GM19452 (cell line): ENCODE measurements around the gene ITGAX.

Experiments
- ATAC-seq: cut with Tn5 transposase; IDR thresholded peaks from one replicate; pipeline ENCODE4 v1.9.1; 2021; ENCODE audit not compliant: unreplicated experiment

The ITGAX gene

DNA sequence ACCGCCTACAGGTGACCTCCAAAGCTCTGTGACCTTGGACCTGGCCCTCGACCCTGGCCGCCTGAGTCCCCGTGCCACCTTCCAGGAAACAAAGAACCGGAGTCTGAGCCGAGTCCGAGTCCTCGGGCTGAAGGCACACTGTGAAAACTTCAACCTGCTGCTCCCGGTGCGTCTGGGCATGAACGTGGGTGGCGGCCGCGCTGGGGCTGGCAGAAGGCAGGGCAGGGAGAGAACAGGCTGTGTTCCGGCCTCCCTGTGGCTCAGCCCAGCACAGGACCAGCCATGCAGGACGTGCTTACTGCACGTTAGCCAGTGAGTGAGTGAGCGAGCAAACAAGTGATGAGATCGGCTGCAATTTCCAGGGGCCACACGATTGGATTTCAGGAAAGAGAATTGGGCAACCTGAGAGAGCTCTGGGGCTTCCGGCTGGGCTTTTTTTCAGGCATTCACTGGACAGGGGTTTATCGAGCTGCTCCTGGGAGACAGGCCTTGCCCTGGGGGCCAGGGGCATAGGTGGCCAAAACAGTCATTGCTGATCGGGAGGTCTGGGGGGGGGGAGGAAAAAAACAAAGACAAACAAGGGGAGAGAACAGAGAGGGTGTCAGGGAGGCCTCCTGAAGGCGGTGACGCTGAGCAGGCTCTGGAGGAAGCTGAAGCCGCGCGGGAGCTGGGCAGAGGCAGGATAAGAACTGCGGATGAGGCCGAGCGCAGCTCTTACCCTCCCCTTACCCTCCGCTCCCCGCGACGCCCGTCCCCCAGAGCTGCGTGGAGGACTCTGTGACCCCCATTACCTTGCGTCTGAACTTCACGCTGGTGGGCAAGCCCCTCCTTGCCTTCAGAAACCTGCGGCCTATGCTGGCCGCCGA is 16.9 kb downstream of the ITGAX start:
- ATAC-seq: no peak

DNA sequence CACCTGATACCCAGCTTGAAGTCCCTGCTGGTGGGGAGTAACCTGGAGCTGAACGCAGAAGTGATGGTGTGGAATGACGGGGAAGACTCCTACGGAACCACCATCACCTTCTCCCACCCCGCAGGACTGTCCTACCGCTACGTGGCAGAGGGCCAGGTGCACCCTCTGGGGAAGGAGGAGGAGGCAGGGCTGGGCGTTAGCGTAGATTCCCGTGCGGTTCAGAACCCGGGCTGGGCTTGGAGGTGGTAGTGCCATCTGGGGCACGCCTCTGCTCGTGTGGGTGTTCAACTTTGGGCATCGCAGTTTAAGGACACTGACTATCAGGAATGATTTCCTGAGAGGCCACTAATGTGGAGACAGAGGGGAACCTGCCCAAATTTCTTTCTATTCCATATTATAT is 18.3 kb downstream of the ITGAX start:
- no peak for ATAC-seq

DNA sequence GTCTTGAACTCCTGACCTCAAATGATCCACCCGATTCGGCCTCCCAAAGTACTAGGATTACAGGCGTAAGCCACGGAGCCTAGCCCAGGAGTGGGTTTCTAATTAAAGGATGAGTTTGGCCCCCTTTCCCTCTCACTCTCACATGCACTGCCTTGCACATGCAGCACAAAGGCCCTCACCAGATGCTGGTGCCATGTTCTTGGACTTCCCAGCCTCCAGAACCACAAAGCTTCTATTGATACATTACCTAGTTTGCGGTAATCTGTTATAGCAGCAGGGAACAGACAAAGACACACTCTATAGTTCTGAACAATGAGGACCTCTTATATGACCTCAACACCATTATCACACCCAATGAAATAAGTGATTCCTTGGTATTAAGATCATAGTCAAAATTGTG is 20.3 kb downstream of the ITGAX start:
- ATAC-seq: no peak

- no peak for ATAC-seq
Observed at GRCh38 chr16:31376705-31377104, 21.7 kb downstream of the ITGAX start.

DNA sequence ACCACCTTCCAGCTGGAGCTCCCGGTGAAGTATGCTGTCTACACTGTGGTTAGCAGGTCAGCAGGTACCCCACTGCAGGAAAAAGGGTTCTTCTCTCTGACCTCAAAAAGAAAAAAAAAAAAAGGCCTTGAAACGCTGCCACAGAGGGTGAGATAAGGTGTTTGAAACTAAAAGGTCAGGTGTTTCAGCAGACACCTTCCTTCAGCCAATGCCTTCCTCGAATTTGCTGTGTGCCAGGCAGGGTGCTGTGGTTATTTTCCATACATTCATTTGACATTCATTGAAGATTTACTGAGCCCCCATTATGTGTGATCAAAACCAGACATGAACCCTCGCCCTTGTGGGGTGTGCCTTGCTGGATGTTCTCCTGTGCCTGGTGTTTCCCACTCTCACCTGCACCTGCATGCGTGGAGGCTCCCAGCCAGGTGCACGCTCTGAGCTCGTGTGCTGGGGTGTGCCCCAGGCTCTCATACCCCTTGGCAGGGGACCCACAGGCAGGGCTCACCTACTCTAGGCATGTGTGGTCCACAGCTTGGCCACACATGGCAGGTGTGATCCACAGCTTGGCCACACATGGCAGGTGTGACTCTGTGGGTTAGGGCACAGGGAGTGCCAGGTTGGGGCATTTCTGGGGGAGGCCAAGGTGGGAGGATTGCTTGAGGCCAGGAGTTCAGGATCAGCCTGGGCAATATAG is 22.4 kb downstream of the ITGAX start:
- no peak for ATAC-seq

DNA sequence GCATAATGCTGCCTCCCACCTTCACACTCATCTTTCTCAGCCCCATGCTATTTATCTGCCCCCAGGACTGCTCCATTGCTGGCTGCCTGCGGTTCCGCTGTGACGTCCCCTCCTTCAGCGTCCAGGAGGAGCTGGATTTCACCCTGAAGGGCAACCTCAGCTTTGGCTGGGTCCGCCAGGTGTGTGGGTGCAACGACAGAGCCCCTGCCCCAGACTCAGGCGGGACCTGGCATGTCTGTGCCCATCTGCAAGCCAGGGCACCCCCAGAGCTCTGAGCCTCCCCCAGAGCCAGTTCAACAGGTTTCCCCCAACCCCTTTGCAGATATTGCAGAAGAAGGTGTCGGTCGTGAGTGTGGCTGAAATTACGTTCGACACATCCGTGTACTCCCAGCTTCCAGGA is 25.2 kb downstream of the ITGAX start:
- no peak for ATAC-seq

DNA sequence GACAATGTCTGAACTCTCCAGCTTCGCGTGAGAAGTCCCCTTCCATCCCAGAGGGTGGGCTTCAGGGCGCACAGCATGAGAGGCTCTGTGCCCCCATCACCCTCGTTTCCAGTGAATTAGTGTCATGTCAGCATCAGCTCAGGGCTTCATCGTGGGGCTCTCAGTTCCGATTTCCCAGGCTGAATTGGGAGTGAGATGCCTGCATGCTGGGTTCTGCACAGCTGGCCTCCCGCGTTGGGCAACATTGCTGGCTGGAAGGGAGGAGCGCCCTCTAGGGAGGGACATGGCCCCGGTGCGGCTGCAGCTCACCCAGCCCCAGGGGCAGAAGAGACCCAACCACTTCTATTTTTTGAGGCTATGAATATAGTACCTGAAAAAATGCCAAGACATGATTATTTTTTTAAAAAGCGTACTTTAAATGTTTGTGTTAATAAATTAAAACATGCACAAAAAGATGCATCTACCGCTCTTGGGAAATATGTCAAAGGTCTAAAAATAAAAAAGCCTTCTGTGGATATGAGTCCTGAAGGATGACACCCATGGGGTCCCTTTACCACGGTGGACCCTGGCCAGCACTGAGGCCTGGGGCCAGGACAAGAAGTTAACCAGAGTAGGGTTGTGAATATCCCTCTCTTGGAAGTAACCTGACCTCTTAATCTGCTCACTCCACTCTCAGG is 27.6 kb downstream of the ITGAX start:
- no peak for ATAC-seq

DNA sequence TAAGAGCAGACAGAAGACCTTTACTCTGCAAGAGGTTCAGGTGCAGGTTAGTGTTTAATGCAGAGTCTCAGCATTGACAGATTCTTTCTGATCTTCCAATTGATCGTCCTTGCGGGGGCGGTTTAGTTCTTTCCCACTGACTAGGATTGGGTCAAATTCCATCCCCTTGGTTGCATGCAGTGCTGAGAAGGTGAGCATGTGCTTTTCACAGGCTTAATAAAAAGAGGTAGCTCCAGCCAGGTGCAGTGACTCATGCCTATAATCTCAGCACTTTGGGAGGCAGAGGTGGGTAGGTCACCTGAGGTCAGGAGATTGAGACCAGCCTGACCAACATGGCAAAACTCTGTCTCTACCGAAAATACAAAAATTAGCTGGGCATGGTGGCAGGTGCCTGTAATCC is 30.7 kb downstream of the ITGAX start:
- ATAC-seq: no peak

- no peak for ATAC-seq
Observed at GRCh38 chr16:31386157-31386984, 31.4 kb downstream of the ITGAX start.

GRCh38 chr16:31388535-31388934 is 33.6 kb downstream of the ITGAX start:
- no peak for ATAC-seq

DNA sequence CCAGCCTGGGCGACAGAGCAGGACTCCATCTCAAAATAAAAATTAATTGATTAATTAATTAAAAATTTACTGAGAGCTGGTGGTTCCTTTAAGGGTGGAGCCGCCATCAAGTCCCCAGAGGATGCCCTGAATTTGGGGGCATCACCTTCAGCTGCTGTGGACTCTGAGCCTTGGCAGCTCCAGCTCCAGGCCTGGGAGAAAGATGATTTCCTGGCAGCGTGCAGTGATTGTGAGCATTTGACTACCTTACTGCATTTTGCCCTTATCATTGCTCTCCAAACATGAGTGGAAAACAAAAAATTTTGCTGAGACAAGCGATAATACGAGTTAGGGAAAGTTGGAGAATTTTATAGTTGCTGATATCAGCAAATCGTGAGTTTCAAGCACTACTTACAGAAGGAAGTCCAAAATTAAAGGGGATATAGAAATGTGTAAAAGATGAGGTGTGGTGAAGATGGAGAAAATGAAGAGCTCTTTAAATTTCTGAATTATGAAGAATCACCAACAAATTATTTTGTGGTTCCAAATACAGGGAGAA is 35.6 kb downstream of the ITGAX start:
- no peak for ATAC-seq

- no peak for ATAC-seq
Observed at GRCh38 chr16:31393056-31393455, 38.1 kb downstream of the ITGAX start, which contains the start of gene ITGAD. TSS of gene ITGAD (plus strand) at chr16:31393335. CDS start at chr16:31393361, 26 bp downstream.

GRCh38 chr16:31395647-31396046 is 40.7 kb downstream of the ITGAX start:
- ATAC-seq: no peak

DNA sequence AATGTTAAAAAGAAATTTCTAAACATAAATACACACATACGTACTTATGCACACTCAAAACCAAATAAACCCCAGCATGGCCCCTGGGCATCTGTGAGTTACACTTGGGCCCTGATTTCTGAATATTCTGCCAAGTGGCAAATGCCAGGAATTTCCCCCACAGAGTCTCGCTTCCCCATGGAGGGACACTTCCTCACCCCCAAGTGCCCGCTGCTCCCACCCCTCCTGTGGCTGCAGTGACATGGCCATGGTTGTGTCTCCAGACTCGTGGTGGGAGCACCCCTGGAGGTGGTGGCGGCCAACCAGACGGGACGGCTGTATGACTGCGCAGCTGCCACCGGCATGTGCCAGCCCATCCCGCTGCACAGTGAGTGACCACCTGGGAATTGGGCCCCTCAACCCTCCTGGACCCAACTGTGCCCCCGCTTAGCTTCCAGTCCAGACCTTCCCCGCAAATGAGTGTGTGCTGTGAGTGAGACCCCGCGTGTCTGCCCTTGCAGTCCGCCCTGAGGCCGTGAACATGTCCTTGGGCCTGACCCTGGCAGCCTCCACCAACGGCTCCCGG is 42.2 kb downstream of the ITGAX start:
- ATAC-seq: no peak

DNA sequence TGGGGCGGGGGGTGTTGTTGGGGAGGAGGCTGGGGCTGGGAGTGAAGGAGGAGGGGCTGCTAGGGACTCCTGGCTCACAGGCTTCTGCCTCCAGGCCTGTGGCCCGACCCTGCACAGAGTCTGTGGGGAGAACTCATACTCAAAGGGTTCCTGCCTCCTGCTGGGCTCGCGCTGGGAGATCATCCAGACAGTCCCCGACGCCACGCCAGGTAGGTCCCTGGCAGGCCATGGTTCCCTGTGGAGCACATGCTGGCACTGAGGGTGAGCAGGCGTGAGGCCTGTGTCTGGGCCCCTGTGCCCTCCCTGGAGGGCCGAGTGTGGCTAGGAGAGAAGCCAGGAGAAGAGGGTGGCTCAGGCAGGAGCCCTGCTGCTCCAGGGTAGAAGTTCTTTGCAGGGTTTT is 42.7 kb downstream of the ITGAX start:
- no peak for ATAC-seq

GRCh38 chr16:31400191-31400590 is 45.2 kb downstream of the ITGAX start:
- ATAC-seq: no peak

- no peak for ATAC-seq
Observed at GRCh38 chr16:31401436-31401835, 46.5 kb downstream of the ITGAX start.

GRCh38 chr16:31402687-31403086 is 47.7 kb downstream of the ITGAX start:
- no peak for ATAC-seq

DNA sequence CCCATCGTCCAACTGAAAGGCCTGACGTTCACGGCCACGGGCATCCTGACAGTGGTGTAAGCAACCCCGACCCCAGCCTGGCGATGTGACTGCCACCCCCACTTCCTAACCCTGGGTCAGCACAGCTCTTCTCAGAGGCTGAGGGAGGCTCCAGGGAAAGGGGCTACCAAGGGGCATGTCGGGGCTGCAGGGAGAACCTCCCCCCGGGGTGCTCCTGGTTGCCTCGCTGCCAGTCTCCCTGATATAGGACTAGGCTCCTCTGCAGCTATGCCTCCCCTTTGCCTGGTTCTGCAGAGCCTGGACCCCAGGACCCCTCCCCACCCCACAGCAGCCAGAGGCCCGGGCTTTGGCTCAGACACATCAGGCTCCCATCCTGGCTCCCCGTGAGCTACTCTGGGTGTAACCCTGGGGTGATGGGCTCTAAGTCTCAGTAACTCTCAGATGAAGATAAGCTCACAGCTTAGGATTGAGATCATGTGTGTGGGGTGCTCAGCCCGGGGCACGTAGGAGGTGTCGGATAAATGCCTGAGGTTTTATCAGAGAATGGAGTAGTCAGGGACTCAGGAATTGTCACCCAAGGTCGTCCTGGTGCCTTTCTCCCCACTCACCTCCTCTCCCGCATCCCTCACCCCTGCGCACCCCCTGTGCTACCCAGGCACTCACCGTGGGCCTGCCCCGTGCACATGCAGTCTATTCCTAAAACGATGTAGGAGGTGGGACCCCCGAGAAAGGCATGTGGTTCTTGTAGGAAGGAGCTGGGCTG is 48.8 kb downstream of the ITGAX start:
- ATAC-seq: no peak
